ENCODE measurements around the gene TMEM178B.

The TMEM178B gene

DNA sequence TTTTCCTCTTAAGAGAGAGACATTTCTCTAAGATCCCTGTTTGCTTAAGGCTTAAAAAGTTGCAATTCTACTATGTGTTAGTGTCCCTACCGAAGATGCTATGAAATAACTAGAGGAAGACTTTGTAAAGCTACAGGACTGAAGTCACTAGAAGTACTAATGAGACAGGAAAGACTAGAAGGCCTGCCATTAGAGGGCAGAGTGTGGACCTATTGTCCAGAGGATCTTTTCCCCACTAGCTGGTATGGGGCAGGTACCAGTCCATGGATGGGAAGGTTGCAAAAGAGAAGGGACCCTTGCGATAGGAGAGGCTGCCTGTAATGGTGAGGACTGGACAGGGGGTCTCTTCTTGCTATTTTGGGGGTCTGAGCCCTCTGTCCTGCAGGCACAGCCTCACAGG lies 178.1 kb downstream of the TMEM178B start:
- DNase-seq (ENCODE audit: insufficient read length, low spot score) = no peak
- no peak for FAIRE-seq

- DNase-seq (ENCODE audit: insufficient read length, low spot score) = no peak
- no peak for FAIRE-seq
Observed at GRCh38 chr7:141257597-141257996, 183.7 kb downstream of the TMEM178B start.

- FAIRE-seq (peak; percentile 31), DNase-seq (ENCODE audit: insufficient read length, low spot score) (no peak)
Observed at GRCh38 chr7:141258559-141258958, 184.7 kb downstream of the TMEM178B start.

DNA sequence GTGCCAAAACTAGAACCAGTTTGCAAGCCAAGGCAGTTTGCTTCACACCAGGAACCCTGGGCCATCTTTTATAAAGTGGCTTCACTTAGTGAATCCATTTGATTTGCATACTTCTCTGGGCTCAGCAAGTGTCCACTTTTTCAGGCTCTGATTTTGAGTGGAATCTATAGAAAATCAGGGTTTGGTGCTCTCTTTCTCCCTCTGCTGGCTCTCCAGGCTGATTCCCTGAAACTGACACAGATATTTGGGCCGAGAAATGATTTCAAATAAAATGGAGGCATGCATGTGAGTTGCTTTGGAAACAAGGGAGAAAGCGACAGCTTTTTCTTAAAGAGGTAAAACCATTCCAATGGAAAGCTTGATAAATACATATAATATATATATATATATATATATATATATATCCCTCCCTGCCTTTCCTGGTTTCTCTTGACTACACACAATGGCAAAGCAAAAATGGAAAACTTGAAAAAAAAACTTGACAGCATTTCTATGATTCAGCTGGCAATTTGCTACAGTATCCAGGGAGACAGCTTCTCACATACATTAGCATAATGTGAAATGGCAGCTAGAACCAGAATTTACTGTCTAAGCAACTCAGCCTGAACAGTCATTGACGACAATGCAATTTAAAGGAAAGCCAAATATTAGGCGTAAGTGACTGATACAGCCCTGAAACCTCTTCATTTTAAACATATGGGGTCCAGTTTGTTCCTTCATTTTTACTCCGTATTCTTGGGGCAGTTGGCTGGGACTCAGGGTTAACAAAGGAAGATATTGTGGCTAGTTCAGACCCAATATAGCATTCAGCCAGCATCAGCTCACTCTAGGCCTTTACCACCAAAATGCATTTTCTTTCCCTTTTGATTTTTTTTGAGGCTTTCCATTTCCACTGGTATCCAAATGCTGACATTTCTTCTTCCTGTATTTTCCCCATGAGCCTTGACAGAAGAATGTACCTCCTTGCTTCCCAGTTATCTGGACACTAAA lies 188.5 kb downstream of the TMEM178B start:
- FAIRE-seq (no peak), DNase-seq (ENCODE audit: insufficient read length, low spot score) (no peak)

DNA sequence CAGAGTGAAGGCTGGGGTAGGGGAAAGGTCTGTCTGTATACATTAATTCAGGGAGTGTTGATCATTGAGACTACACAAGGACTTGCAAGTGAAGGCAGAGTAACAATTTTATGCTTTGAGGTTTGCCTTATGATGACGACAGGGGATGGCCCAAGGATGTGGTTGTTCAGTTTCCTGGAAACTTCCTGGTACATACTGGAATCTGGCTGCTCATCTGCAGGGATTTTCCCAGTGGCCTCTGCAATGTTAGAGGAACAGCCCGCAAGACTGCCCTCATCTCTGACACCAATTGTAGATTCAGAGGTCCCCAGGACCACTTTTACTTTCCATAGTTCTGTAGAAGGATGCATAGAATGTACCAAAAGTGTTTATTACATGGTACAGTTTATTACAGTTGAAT lies 189.6 kb downstream of the TMEM178B start:
- DNase-seq (ENCODE audit: insufficient read length, low spot score) = no peak
- no peak for FAIRE-seq

DNA sequence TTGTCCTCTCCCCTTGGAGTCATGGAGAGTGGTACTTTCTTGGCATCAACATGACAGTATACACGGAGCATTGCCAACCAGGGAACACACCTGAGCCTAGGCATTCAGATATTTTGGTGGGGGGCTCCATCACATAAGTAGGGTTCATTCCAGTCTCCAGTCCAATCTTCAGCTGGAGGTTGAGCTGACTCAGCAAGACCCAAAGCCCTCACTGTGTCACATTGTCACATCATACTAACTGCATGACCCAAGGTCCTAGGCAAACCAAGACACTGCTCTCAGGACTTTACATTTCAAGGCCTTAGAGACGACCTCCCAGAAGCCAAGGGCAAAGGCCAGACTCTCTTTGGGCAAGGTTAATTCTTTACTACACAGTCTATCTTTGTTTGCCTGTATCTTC lies 190.1 kb downstream of the TMEM178B start:
- FAIRE-seq (no peak), DNase-seq (ENCODE audit: insufficient read length, low spot score) (no peak)

- FAIRE-seq (no peak), DNase-seq (ENCODE audit: insufficient read length, low spot score) (no peak)
Observed at GRCh38 chr7:141264511-141264910, 190.6 kb downstream of the TMEM178B start.

DNA sequence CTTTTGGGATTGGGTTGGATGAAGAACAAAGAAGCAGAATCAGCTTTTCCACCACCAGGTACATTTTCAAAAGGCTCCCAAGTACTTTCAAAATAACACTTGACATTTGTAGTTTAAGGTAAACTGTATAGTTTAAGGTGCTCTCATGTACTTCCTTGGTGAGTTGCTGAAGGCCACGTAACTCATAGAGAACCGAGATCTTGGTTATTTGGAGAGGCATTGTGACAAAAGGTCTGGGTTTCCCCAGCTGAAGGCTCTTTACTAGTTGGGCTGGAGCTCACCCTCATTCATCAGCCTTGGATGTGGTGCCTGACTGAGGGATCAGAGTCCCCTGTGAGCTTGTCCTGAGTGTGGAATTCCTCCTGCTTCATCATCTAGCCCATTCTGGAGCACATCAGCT lies 191.8 kb downstream of the TMEM178B start:
- FAIRE-seq = no peak
- DNase-seq (ENCODE audit: insufficient read length, low spot score) = no peak

DNA sequence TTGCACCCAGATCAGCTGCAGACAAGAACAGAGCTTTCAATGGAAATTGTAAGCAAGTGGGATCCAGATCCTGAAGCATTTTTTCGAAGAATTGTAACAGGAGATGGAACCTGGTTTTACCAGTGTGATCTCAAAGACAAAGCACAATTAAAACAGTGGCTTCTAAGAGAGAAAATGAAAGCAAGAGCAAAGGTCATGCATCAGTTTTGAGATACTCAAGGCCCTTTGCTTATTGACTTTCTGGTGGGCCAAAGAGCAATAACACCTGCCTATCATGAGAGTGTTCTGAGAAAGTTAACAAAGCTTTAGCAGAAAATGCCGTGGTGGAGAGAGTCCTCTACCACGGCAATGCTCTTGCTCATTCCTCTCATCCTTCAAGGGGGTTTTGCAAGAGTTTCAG lies 194.8 kb downstream of the TMEM178B start:
- FAIRE-seq = peak; percentile 56
- no peak for DNase-seq (ENCODE audit: insufficient read length, low spot score)

DNA sequence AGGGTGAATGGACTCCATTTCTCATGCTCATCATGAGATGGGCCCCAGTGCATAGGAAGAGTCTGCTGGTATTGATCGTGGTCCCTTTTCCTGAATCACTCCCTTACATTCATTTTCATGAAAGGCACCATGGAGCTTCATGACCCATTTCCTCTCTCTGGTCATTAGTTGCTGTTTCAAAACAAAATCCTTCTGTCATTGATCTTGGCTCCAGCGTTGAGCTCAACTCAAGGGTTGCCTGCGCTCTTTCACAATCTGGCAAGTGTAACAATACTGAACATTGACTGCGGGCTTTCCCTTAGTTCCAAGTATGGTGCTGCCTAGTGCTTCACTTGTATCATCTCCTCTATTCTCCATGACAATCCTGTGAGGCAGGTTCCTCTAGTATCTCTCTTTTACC lies 197.6 kb downstream of the TMEM178B start:
- no peak for FAIRE-seq

DNA sequence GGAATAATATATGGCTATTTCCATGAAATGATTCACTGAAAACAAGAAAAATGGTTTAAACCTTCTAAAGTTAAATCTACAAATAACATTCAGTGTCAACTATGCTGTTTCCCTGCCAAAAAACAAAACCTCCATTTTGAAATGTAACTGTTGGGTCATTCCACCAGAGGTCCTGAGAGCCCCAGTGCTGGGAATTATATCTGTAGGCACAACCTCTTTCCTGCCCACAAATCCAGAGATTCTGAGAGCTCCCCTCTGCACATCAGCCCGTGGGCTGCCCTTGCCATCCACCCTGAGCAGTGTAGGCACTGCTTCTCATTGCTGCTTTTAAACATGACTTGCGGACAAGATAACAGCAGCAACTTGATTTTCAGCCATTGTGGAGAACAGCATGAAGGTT lies 198.6 kb downstream of the TMEM178B start:
- FAIRE-seq (no peak), DNase-seq (ENCODE audit: insufficient read length, low spot score) (no peak)

More for the DNA sequence above, 197.6 kb downstream of the TMEM178B start:
- no peak for DNase-seq (ENCODE audit: insufficient read length, low spot score)

DNA sequence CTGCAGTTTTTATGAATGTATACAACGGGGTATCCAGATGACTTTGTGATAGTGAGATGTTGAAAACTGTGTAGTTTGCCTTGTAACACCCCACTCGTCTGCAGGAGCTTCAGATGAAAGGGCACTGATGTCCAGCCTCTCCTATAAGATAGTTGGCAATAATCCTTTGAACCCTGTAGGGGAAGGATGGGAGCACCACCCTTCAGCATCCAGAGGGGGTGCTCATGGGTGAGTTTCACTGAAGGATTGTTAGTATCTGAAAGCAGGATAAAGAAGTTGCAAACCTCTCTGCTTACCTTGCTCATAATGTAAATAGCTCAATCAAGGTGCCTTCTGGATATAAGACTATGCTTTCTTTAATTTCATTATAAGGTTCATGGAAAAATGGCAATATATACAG lies 201.5 kb downstream of the TMEM178B start:
- FAIRE-seq = no peak

DNA sequence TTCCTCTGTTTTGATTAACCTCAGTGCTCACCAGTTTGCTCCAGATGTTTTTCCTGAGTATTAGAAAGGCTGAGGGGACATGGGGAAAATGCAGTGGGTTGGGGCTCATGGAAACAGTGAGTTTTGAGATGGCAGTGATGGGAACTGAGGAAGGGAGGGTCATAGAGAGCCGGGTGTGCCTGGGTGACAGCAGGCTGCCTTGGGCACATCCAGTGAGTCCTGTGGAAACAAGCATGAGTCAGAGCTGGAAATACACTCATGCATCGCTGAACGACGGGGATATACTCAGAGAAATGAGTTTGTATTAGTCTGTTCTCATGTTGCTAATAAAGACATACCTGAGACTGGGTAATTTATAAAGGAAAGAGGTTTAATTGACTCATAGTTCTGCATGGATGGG lies 202.2 kb downstream of the TMEM178B start:
- FAIRE-seq (no peak), DNase-seq (ENCODE audit: insufficient read length, low spot score) (no peak)

More for the DNA sequence above, 201.5 kb downstream of the TMEM178B start:
- DNase-seq (ENCODE audit: insufficient read length, low spot score) = no peak

DNA sequence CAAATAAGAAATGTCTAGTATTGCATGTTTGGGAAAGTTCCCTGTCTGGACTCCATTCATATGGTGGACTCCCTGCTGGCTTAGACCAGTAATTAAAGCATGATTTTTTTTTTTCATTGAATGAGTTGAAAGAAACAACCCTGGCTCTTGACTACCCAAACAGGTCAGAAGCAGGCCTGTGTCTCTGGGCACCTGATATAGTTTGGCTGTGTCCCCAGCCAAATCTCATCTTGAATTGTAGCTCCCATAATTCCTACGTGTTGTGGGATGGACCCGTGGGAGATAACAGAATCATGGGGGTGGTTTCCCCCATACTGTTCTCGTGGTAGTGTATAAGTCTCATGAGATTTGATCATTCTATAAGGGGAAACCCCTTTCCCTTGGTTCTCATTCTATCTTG lies 206.2 kb downstream of the TMEM178B start:
- FAIRE-seq = no peak

DNA sequence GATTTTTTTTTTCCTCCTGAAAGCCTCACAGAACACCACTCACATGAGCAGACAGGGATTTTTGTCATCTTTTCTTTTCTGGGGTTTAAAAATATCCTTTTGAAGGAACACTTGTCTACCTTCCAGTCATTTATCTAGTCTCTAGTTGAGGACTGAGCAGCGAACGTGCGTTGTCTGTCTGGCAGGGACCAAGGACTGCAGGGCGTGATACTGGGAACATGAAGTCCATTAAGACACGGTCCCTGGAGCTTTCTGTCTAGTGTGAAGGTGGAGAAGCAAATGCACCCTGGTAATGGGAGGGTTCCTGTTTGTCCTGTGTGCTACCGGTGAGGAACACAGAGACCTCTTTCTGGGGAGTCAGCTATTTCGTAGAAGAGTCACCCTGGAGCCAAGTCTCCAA lies 207.4 kb downstream of the TMEM178B start:
- DNase-seq (ENCODE audit: insufficient read length, low spot score) (no peak), FAIRE-seq (no peak)

More for the DNA sequence above, 206.2 kb downstream of the TMEM178B start:
- no peak for DNase-seq (ENCODE audit: insufficient read length, low spot score)

- FAIRE-seq (no peak), DNase-seq (ENCODE audit: insufficient read length, low spot score) (no peak)
Observed at GRCh38 chr7:141286522-141286921, 212.7 kb downstream of the TMEM178B start.

GRCh38 chr7:141287936-141288335 lies 214.1 kb downstream of the TMEM178B start:
- no peak for FAIRE-seq

DNA sequence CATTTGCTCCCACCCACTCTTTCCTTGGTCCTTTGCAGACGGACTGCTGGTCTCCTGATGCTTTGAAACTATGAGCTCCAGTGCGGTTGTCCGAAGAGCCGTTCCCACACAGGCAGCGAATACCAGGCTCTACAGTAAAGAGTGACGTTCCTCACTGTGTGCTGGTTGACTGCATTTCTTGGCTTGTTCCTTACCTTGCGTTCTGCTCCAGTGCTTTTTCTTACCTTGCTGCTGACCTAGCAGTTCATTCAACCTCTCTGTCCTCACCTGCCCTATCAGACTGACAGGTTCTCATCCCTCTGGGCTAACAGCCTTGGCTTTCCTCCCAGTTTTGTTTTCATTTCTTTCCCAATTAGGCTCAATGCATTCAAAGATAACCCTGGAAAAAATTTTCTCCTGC lies 214.8 kb downstream of the TMEM178B start:
- DNase-seq (ENCODE audit: insufficient read length, low spot score) = no peak
- FAIRE-seq = no peak

More at GRCh38 chr7:141287936-141288335, 214.1 kb downstream of the TMEM178B start:
- DNase-seq (ENCODE audit: insufficient read length, low spot score) = no peak

- DNase-seq (ENCODE audit: insufficient read length, low spot score) (no peak), FAIRE-seq (no peak)
Observed at GRCh38 chr7:141290365-141290764, 216.5 kb downstream of the TMEM178B start.

GRCh38 chr7:141290973-141291372 lies 217.1 kb downstream of the TMEM178B start:
- FAIRE-seq (no peak), DNase-seq (ENCODE audit: insufficient read length, low spot score) (no peak)

- no peak for FAIRE-seq
- no peak for DNase-seq (ENCODE audit: insufficient read length, low spot score)
Observed at GRCh38 chr7:141291541-141291940, 217.7 kb downstream of the TMEM178B start.

GRCh38 chr7:141294143-141294829 lies 220.4 kb downstream of the TMEM178B start:
- DNase-seq (ENCODE audit: insufficient read length, low spot score) (no peak), FAIRE-seq (no peak)
